OCI-LY1 (cell line): ENCODE measurements around the gene CD163.

Experiments used
- H2AFZ ChIP-seq: fragments of 200-600 bp; sonication (generic), shearing (Covaris generic); 2 replicates; pipeline ENCODE4 v1.6.0; 2014; ENCODE audit warnings: antibody characterized with exemption, mild to moderate bottlenecking, low read length
- H3F3A ChIP-seq: fragments of 200-600 bp; sonication (generic), shearing (Covaris generic); 2 replicates; pipeline ENCODE4 v1.6.0; 2014; ENCODE audit warnings: mild to moderate bottlenecking, antibody characterized with exemption, low read length, moderate library complexity; ENCODE audit not compliant: insufficient read depth
- H3K27ac ChIP-seq: fragments of 200-600 bp; sonication (generic); 2 replicates; pipeline ENCODE4 v1.5.1; 2014; ENCODE audit warnings: low read length, mixed run types, mild to moderate bottlenecking, low read depth; ENCODE audit not compliant: poor library complexity, severe bottlenecking
- H3K27me3 ChIP-seq: fragments of 200-600 bp; sonication (generic); 2 replicates; pipeline ENCODE4 v1.6.0; 2014; ENCODE audit warnings: antibody characterized with exemption, mild to moderate bottlenecking, low read length, moderate library complexity; ENCODE audit not compliant: insufficient read depth
- H3K36me3 ChIP-seq: fragments of 200-600 bp; sonication (generic); 2 replicates; pipeline ENCODE4 v1.6.1; 2014; ENCODE audit warnings: mild to moderate bottlenecking, antibody characterized with exemption, low read length, moderate library complexity, mixed read lengths; ENCODE audit not compliant: insufficient read depth
- H3K4me1 ChIP-seq: fragments of 200-600 bp; sonication (generic); 2 replicates; pipeline ENCODE4 v1.5.1; 2014; ENCODE audit warnings: mild to moderate bottlenecking, low read length, moderate library complexity; ENCODE audit not compliant: insufficient read depth, severe bottlenecking
- H3K4me2 ChIP-seq: fragments of 200-600 bp; sonication (generic), shearing (Covaris generic); 2 replicates; pipeline ENCODE4 v1.6.1; 2014; ENCODE audit warnings: low read length
- H3K4me3 ChIP-seq: fragments of 200-600 bp; sonication (generic); 2 replicates; pipeline ENCODE4 v1.5.1; 2014; ENCODE audit warnings: low read length, low read depth, mild to moderate bottlenecking, mixed read lengths; ENCODE audit not compliant: poor library complexity, severe bottlenecking
- H3K79me2 ChIP-seq: fragments of 200-600 bp; shearing (Covaris generic); 2 replicates; pipeline ENCODE4 v1.6.1; 2016; ENCODE audit warnings: mixed run types, low read length, mixed read lengths; ENCODE audit not compliant: insufficient read depth
- H3K9ac ChIP-seq: fragments of 200-600 bp; sonication (generic), shearing (Covaris generic); 2 replicates; pipeline ENCODE4 v1.6.1; 2014; ENCODE audit warnings: mild to moderate bottlenecking, low read length, mixed read lengths
- H3K9me2 ChIP-seq: fragments of 200-600 bp; sonication (generic), shearing (Covaris generic); 2 replicates; pipeline ENCODE4 v1.6.1; 2014; ENCODE audit warnings: low read depth, mild to moderate bottlenecking, low read length, mixed read lengths
- H3K9me3 ChIP-seq: fragments of 200-600 bp; shearing (Covaris generic); 2 replicates; pipeline ENCODE4 v1.6.1; 2014; ENCODE audit warnings: low read length, mixed read lengths
- H4K20me1 ChIP-seq: fragments of 200-600 bp; sonication (generic), shearing (Covaris generic); 2 replicates; pipeline ENCODE4 v1.6.0; 2016; ENCODE audit warnings: mild to moderate bottlenecking, low read length; ENCODE audit not compliant: insufficient read depth
- EZH2 ChIP-seq: fragments of 200-600 bp; sonication (generic), shearing (Covaris generic); IDR thresholded peaks from 2 replicates; pipeline ENCODE4 v1.8.0; 2017; ENCODE audit warnings: borderline replicate concordance, mixed run types, mild to moderate bottlenecking, antibody characterized with exemption, low read length, moderate library complexity, mixed read lengths
- TF ChIP-seq, protein P1 (sequence below): fragments of 200-600 bp; sonication (generic), shearing (Covaris generic); IDR thresholded peaks from 2 replicates; pipeline ENCODE4 v1.5.1; 2017; ENCODE audit warnings: mild to moderate bottlenecking, antibody characterized with exemption, low read length, moderate library complexity, mixed read lengths

Gene CD163

GRCh38 chr12:7434670-7435069 is 68.9 kb downstream of the CD163 start:
- no peaks in the 10 kb centered on the region for H3K36me3 ChIP-seq
- no peak overlapping the region for H3K9ac ChIP-seq
- H3K4me2 ChIP-seq: no peak overlapping the region
- no peaks in the 10 kb centered on the region for H3K4me1 ChIP-seq
- H4K20me1 ChIP-seq: no peaks in the 10 kb centered on the region
- H3K9me2 ChIP-seq: no peaks in the 10 kb centered on the region
- H3K27me3 ChIP-seq: no peaks in the 10 kb centered on the region
- no peaks in the 10 kb centered on the region for H3K79me2 ChIP-seq
- H3K27ac ChIP-seq: no peak overlapping the region
- no peaks in the 10 kb centered on the region for H3K9me3 ChIP-seq
- no peak for TF ChIP-seq EZH2
- TF ChIP-seq, protein P1, sequence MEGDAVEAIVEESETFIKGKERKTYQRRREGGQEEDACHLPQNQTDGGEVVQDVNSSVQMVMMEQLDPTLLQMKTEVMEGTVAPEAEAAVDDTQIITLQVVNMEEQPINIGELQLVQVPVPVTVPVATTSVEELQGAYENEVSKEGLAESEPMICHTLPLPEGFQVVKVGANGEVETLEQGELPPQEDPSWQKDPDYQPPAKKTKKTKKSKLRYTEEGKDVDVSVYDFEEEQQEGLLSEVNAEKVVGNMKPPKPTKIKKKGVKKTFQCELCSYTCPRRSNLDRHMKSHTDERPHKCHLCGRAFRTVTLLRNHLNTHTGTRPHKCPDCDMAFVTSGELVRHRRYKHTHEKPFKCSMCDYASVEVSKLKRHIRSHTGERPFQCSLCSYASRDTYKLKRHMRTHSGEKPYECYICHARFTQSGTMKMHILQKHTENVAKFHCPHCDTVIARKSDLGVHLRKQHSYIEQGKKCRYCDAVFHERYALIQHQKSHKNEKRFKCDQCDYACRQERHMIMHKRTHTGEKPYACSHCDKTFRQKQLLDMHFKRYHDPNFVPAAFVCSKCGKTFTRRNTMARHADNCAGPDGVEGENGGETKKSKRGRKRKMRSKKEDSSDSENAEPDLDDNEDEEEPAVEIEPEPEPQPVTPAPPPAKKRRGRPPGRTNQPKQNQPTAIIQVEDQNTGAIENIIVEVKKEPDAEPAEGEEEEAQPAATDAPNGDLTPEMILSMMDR: no peak
- H3F3A ChIP-seq: no peaks in the 10 kb centered on the region
- no peak overlapping the region for H2AFZ ChIP-seq
- no peak overlapping the region for H3K4me3 ChIP-seq

DNA sequence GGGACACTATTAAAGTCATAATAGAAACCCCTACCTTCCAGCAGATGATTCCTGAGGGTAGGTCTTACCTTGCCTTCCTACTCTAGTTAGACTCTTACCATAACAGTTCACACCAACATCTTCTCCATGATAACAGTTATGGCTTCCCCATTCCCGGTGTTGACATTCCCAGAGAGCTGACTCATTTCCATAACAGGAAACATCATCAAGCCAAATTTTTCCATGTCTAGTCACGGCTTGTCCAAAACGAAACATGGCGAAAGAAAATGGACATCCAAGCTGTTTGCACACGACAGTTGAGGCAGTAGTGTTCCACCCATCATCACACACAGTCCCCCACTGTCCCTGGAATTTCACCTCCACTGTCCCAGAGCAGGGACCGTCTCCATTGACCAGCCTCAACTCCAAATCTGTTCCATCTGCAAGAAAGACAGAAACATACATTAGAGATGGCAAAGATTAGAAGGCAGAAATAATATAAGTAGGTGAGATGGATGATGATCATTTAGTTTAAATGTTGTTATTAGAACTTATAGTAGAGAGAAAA is 70.2 kb downstream of the CD163 start:
- Histone ChIP-seq H2AFZ (no peak overlapping the region), H3K9me3 (no peaks in the 10 kb centered on the region), H3K27me3 (no peaks in the 10 kb centered on the region), H3K9ac (no peak overlapping the region), H3K36me3 (no peaks in the 10 kb centered on the region), H3K4me2 (no peak overlapping the region), H3K27ac (no peak overlapping the region), H3F3A (no peaks in the 10 kb centered on the region), H4K20me1 (no peaks in the 10 kb centered on the region), H3K4me1 (no peaks in the 10 kb centered on the region), H3K4me3 (no peak overlapping the region), H3K79me2 (no peaks in the 10 kb centered on the region), H3K9me2 (no peaks in the 10 kb centered on the region)
- no peak for TF ChIP-seq EZH2
- TF ChIP-seq, protein P1: no peak

DNA sequence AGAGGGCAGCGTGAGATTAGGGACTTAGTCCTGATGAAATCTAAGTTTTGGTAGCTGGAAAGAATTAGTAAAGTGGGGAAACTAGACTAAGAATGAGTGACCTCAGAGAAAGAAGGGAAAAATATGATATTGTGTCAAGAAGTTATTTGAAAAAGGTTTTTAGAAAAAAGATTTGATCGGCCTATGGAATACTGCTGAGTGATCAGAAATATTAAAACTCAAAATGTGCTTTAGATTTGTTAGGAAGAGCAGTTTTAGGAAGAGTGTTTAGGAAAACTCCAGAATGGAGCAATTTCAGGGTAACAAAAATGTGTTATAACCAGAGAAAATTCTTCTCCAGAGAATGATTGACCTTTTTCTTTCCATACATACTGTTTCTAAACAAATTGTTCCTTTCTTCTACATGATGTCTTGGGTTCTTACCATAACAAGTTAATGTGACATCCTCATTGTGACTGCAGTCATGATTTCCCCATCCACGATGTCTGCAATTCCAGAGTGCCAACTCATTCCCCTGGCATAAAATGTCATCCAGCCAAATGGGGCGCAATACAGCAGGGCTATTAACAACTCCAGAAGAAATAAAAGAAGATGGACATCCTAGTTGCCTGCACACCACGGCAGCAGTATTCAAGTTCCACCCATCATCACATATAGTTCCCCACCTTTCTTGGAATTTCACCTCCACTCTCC is 71.4 kb downstream of the CD163 start:
- no peaks in the 10 kb centered on the region for H3K27me3 ChIP-seq
- no peaks in the 10 kb centered on the region for H4K20me1 ChIP-seq
- no peaks in the 10 kb centered on the region for H3K36me3 ChIP-seq
- H3K9me2 ChIP-seq: no peaks in the 10 kb centered on the region
- TF ChIP-seq, protein P1: no peak
- TF ChIP-seq EZH2: no peak
- H3K79me2 ChIP-seq: no peaks in the 10 kb centered on the region
- no peak overlapping the region for H3K27ac ChIP-seq
- H3K4me2 ChIP-seq: no peak overlapping the region
- H3K4me1 ChIP-seq: no peaks in the 10 kb centered on the region
- H3K9me3 ChIP-seq: no peaks in the 10 kb centered on the region
- H2AFZ ChIP-seq: no peak overlapping the region
- H3K4me3 ChIP-seq: no peak overlapping the region
- H3F3A ChIP-seq: no peaks in the 10 kb centered on the region
- no peak overlapping the region for H3K9ac ChIP-seq
